CD4-positive, alpha-beta T cell (primary cell): Measurements from ENCODE around the gene DRG2. TPM values are rescaled to one million over a fixed set of nuclear protein-coding genes. Genes with fewer than 3 reads are reported as not detected.

ENCODE experiments used
- ATAC-seq: fragments of 200-7000 bp; cut with Tn5 transposase; one replicate; pipeline ENCODE4 v1.10.0; 2022; ENCODE audit warnings: mild to moderate bottlenecking; ENCODE audit not compliant: poor library complexity
- CTCF ChIA-PET: fragments of 350-600 bp; sonication (Branson Sonifier 250); formaldehyde crosslinking; loops from one replicate; lab custom pipeline; 2021; ENCODE audit warnings: antibody characterized with exemption, inconsistent platforms; lab: Charles Lee
- POLR2A ChIA-PET: fragments of 350-600 bp; sonication (Branson Sonifier 250); formaldehyde crosslinking; loops from one replicate; lab custom pipeline; 2021; ENCODE audit warnings: antibody characterized with exemption, inconsistent platforms; lab: Charles Lee
- DNase-seq, 14 experiments: peaks; one replicate each; pipeline ENCODE4 v3.0.0-alpha.2; 2013 to 2020; ENCODE audit warnings: mixed read lengths in 2 of 14
- H3K27ac ChIP-seq, 2 donors: one replicate each; pipeline versions ENCODE4 v1.5.1 to v1.7.0; 2013; ENCODE audit warnings: low read length in 2 of 2, low read depth in 1 of 2, mild to moderate bottlenecking in 1 of 2
- H3K27me3 ChIP-seq, 2 experiments: 1 replicate in 1 of 2; 2 replicates in 1 of 2; pipeline versions ENCODE4 v1.6.1 to v1.7.0; 2013; ENCODE audit warnings: low read length in 2 of 2, control low read depth in 1 of 2, mild to moderate bottlenecking in 1 of 2, moderate library complexity in 1 of 2; ENCODE audit not compliant: insufficient read depth in 2 of 2, control insufficient read depth in 1 of 2
- H3K36me3 ChIP-seq: one replicate; pipeline ENCODE4 v1.6.1; 2013; ENCODE audit warnings: low read length, control low read depth; ENCODE audit not compliant: insufficient read depth
- H3K4me1 ChIP-seq: one replicate; pipeline ENCODE4 v1.6.1; 2013; ENCODE audit warnings: low read length, control low read depth; ENCODE audit not compliant: insufficient read depth
- H3K4me3 ChIP-seq: one replicate; pipeline ENCODE4 v1.5.1; 2013; ENCODE audit warnings: mild to moderate bottlenecking, low read length, moderate library complexity
- H3K9me3 ChIP-seq, 2 experiments: 1 replicate in 1 of 2; 2 replicates in 1 of 2; pipeline versions ENCODE4 v1.6.1 to v1.7.0; 2013; ENCODE audit warnings: low read length in 2 of 2, mild to moderate bottlenecking in 2 of 2, control low read depth in 1 of 2, moderate library complexity in 1 of 2; ENCODE audit not compliant: control insufficient read depth in 1 of 2, insufficient read depth in 1 of 2
- H3K27ac Mint-ChIP-seq: one replicate; pipeline ENCODE4 v1.8.0; 2020; ENCODE audit warnings: mixed read lengths
- H3K27me3 Mint-ChIP-seq: one replicate; pipeline ENCODE4 v1.8.0; 2021; ENCODE audit warnings: mixed read lengths
- H3K36me3 Mint-ChIP-seq: one replicate; pipeline ENCODE4 v1.8.0; 2021; ENCODE audit warnings: low read depth, mixed read lengths
- H3K4me1 Mint-ChIP-seq: one replicate; pipeline ENCODE4 v1.8.0; 2021; ENCODE audit warnings: low read depth, mixed read lengths
- H3K4me3 Mint-ChIP-seq: one replicate; pipeline ENCODE4 v1.8.0; 2020; ENCODE audit warnings: mild to moderate bottlenecking, mixed read lengths
- H3K9me3 Mint-ChIP-seq: one replicate; pipeline ENCODE4 v1.8.0; 2020; ENCODE audit warnings: mixed read lengths
- intact Hi-C, 2 experiments: fragments of 100-400 bp; cut with DNase I in 1 of 2; cut with micrococcal nuclease in 1 of 2; formaldehyde crosslinking; loops; one replicate each; pipeline versions ENCODE4 v1.15.1 to v1.9.0; 2023 to 2025; cut with DNase I, micrococcal nuclease
- total RNA-seq, 174 experiments: library from RNA in 2 of 174; stranded (reverse) in 2 of 174; gene quantifications; one replicate each; pipeline ENCODE4 v1.2.3 and lab custom pipeline; 2021 to 2026
- TF ChIP-seq, protein P1 (sequence below): fragments of 200-600 bp; IDR thresholded peaks from one replicate; pipeline ENCODE4 v1.8.0; 2022; ENCODE audit warnings: antibody characterized with exemption, mild to moderate bottlenecking

DRG2 gene
- total RNA-seq, 2 experiments from 2014 or later, result 38.9 to 40.6 TPM

GRCh38 chr17:18074566-18075272 lies 13.0 kb upstream of the DRG2 start:
- Mint-ChIP-seq H3K36me3 (no peaks in the 10 kb centered on the region), H3K27ac (no peak overlapping the region), H3K9me3 (no peaks in the 10 kb centered on the region), H3K4me1 (no peaks in the 10 kb centered on the region), H3K27me3 (peaks cover 28% of the 10 kb centered on the region), H3K4me3 (no peak overlapping the region)
- CTCF ChIA-PET, result no interaction called here
- peaks cover 5% of the 10 kb centered on the region for H3K4me1 ChIP-seq
- H3K27ac ChIP-seq, result no peak overlapping the region
- peaks cover 0 to 4% of the 10 kb centered on the region in 2 experiments for H3K27me3 ChIP-seq
- no peaks in the 10 kb centered on the region for H3K9me3 ChIP-seq
- no peak overlapping the region for H3K4me3 ChIP-seq
- TF ChIP-seq, protein P1, sequence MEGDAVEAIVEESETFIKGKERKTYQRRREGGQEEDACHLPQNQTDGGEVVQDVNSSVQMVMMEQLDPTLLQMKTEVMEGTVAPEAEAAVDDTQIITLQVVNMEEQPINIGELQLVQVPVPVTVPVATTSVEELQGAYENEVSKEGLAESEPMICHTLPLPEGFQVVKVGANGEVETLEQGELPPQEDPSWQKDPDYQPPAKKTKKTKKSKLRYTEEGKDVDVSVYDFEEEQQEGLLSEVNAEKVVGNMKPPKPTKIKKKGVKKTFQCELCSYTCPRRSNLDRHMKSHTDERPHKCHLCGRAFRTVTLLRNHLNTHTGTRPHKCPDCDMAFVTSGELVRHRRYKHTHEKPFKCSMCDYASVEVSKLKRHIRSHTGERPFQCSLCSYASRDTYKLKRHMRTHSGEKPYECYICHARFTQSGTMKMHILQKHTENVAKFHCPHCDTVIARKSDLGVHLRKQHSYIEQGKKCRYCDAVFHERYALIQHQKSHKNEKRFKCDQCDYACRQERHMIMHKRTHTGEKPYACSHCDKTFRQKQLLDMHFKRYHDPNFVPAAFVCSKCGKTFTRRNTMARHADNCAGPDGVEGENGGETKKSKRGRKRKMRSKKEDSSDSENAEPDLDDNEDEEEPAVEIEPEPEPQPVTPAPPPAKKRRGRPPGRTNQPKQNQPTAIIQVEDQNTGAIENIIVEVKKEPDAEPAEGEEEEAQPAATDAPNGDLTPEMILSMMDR, result no peak
- no peak for DNase-seq
- POLR2A ChIA-PET, result no interaction called here
- no peak for ATAC-seq
- intact Hi-C loops, result no loop called here
- no peaks in the 10 kb centered on the region for H3K36me3 ChIP-seq

DNA sequence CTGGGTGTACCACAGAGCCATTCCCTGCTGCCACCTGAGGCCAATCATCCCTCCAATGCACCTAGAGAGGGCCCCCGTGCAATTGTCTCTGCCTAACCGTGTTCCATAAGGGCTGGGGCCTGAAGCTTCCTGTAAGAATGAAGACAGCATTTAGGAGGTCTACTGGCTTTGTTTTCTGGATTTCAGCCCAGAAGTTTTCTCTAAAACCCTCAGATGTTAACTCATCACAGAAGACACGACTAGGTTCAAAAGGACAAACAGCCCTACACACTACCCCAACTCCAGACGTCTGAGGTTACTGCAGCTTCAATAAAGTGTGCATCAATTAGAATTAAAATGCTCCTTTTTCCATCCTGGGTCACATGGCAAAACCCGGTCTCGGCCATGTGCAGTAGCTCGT lies 10.8 kb upstream of the DRG2 start:
- H3K27ac Mint-ChIP-seq, result no peak overlapping the region

GRCh38 chr17:18079543-18079942 lies 8.2 kb upstream of the DRG2 start:
- TF ChIP-seq, protein P1, result no peak
- H3K9me3 ChIP-seq, result no peaks in the 10 kb centered on the region
- H3K27me3 Mint-ChIP-seq, result peaks cover 31% of the 10 kb centered on the region

More for the DNA sequence above, 10.8 kb upstream of the DRG2 start:
- ATAC-seq, result no peak
- no peaks in the 10 kb centered on the region for H3K4me1 Mint-ChIP-seq
- no peaks in the 10 kb centered on the region for H3K9me3 Mint-ChIP-seq
- H3K27me3 Mint-ChIP-seq, result peaks cover 33% of the 10 kb centered on the region
- H3K4me3 Mint-ChIP-seq, result no peak overlapping the region
- H3K36me3 Mint-ChIP-seq, result no peaks in the 10 kb centered on the region
- Histone ChIP-seq H3K36me3 (no peaks in the 10 kb centered on the region), H3K4me3 (no peak overlapping the region), H3K4me1 (no peaks in the 10 kb centered on the region), H3K27ac (no peak overlapping the region), H3K27me3 (peaks cover 0 to 6% of the 10 kb centered on the region in 2 experiments), H3K9me3 (no peaks in the 10 kb centered on the region)
- POLR2A ChIA-PET, result no interaction called here
- intact Hi-C loops, result no loop called here
- DNase-seq, result no peak
- CTCF ChIA-PET, result no interaction called here
- TF ChIP-seq, protein P1, result no peak

More at GRCh38 chr17:18079543-18079942, 8.2 kb upstream of the DRG2 start:
- Mint-ChIP-seq H3K4me1 (peaks cover 4% of the 10 kb centered on the region), H3K9me3 (no peaks in the 10 kb centered on the region), H3K27ac (no peak overlapping the region), H3K36me3 (no peaks in the 10 kb centered on the region), H3K4me3 (no peak overlapping the region)
- intact Hi-C loops, result no loop called here
- H3K4me3 ChIP-seq, result no peak overlapping the region
- ATAC-seq (no peak), DNase-seq (no peak)
- no peaks in the 10 kb centered on the region for H3K36me3 ChIP-seq
- H3K27me3 ChIP-seq, result peaks cover 0 to 6% of the 10 kb centered on the region in 2 experiments
- POLR2A ChIA-PET, result no interaction called here
- H3K27ac ChIP-seq, result no peak overlapping the region
- CTCF ChIA-PET, result no interaction called here
- H3K4me1 ChIP-seq, result no peaks in the 10 kb centered on the region
